A549 (cell line): ENCODE data around the gene SLC48A1. TPM values are rescaled to one million over a fixed set of nuclear protein-coding genes. Genes with fewer than 3 reads are reported as not detected.

Source experiments
- ATAC-seq, 2 experiments: fragments of 200-7000 bp in 1 of 2; fragments of >200 bp in 1 of 2; cut with Nextera tagmentation in 1 of 2; cut with Tn5 transposase in 1 of 2; 3 replicates each; pipeline versions ENCODE4 v1.8.0 to v1.9.1; 2018 to 2020; ENCODE audit warnings: mild to moderate bottlenecking in 1 of 2, moderate library complexity in 1 of 2
- CTCF ChIA-PET: fragments of 300-600 bp; sonication (Branson Sonifier 250); formaldehyde crosslinking; extraction: SDS; loops from one replicate; lab custom pipeline; 2021; ENCODE audit warnings: antibody characterized with exemption, inconsistent platforms; lab: Yijun Ruan, JAX
- POLR2A ChIA-PET: fragments of 350-600 bp; formaldehyde crosslinking; extraction: SDS; loops from one replicate; lab custom pipeline; 2021; ENCODE audit warnings: antibody characterized with exemption, inconsistent platforms; lab: Yijun Ruan, JAX
- DNase-seq, 2 experiments: peaks; one replicate each; pipeline versions ENCODE4 v3.0.0 to v3.0.0-alpha.2; 2011 to 2016; ENCODE audit warnings: low read depth in 1 of 2, low spot score in 1 of 2
- FAIRE-seq: peaks from 2 replicates; lab custom pipeline; 2011; peaks lifted over from hg19 to GRCh38; lab: Jason Lieb, UNC
- H3K27ac ChIP-seq, 2 experiments: fragments of >200 bp; sonication (Bioruptor Twin); formaldehyde crosslinking; 3 replicates each; pipeline ENCODE4 v1.5.1; 2016 to 2017
- H3K4me1 ChIP-seq: fragments of >200 bp; sonication (Bioruptor Twin); formaldehyde crosslinking; 3 replicates; pipeline ENCODE4 v1.6.1; 2016
- H3K4me2 ChIP-seq: fragments of >200 bp; sonication (Bioruptor Twin); formaldehyde crosslinking; 3 replicates; pipeline ENCODE4 v1.6.1; 2016
- H3K4me3 ChIP-seq: fragments of >200 bp; sonication (Bioruptor Twin); formaldehyde crosslinking; 3 replicates; pipeline ENCODE4 v1.5.1; 2016
- H3K9me3 ChIP-seq: fragments of >200 bp; sonication (Bioruptor Twin); formaldehyde crosslinking; 3 replicates; pipeline ENCODE4 v1.6.1; 2016
- EHMT2 ChIP-seq: fragments of 200-600 bp; sonication (generic); IDR thresholded peaks from 2 replicates; pipeline ENCODE4 v1.6.1; 2016; ENCODE audit warnings: antibody characterized with exemption, low read depth, mild to moderate bottlenecking, moderate library complexity
- FOSL2 ChIP-seq, 2 experiments: fragments of 450-650 bp in 1 of 2; fragments of >200 bp in 1 of 2; sonication (Bioruptor Twin) in 1 of 2; formaldehyde crosslinking; IDR thresholded peaks; 2 replicates each; pipeline versions ENCODE4 v1.5.0 to v1.6.1; 2016 to 2020; ENCODE audit warnings: mild to moderate bottlenecking in 1 of 2, moderate library complexity in 1 of 2
- FOXS1 ChIP-seq: fragments of 250-450 bp; sonication (Bioruptor Pico); IDR thresholded peaks from 2 replicates; pipeline ENCODE4 v1.5.0; 2020; ENCODE audit warnings: mild to moderate bottlenecking, moderate library complexity
- GATA3 ChIP-seq: IDR thresholded peaks from 2 replicates; pipeline ENCODE4 v1.6.1; 2012; ENCODE audit warnings: borderline replicate concordance
- HDAC2 ChIP-seq: fragments of 200-600 bp; sonication (generic); IDR thresholded peaks from 2 replicates; pipeline ENCODE4 v1.6.1; 2016
- HOXB13 ChIP-seq: fragments of 250-450 bp; sonication (Bioruptor Pico); IDR thresholded peaks from 2 replicates; pipeline ENCODE4 v1.5.0; 2020; ENCODE audit warnings: low read depth, mild to moderate bottlenecking, moderate library complexity
- PHF8 ChIP-seq: fragments of 200-600 bp; sonication (generic); IDR thresholded peaks from 2 replicates; pipeline ENCODE4 v1.6.1; 2016; ENCODE audit warnings: low read depth, mild to moderate bottlenecking, antibody characterized with exemption, moderate library complexity, borderline replicate concordance
- RNF2 ChIP-seq: fragments of 200-600 bp; sonication (generic); IDR thresholded peaks from 2 replicates; pipeline ENCODE4 v1.6.1; 2016; ENCODE audit warnings: low read depth, mild to moderate bottlenecking, antibody characterized with exemption, moderate library complexity, borderline replicate concordance
- SMC3 ChIP-seq: fragments of >200 bp; sonication (Bioruptor Twin); formaldehyde crosslinking; IDR thresholded peaks from 3 replicates; pipeline ENCODE4 v1.6.1; 2018; ENCODE audit warnings: inconsistent platforms
- SREBF2 ChIP-seq: fragments of 450-650 bp; IDR thresholded peaks from 2 replicates; pipeline ENCODE4 v1.6.1; 2014; ENCODE audit warnings: mild to moderate bottlenecking, moderate library complexity
- ZFP36 ChIP-seq: fragments of 450-650 bp; IDR thresholded peaks from 2 replicates; pipeline ENCODE4 v1.6.1; 2014; ENCODE audit warnings: borderline replicate concordance; ENCODE audit not compliant: partially characterized antibody
- WGBS: methylation state at CpG from one replicate; pipeline ENCODE4 v1.1.6; 2017; ENCODE audit errors: missing lambda C conversion rate; 5-methylcytosine and 5-hydroxymethylcytosine counted together
- polyA plus RNA-seq, 4 experiments: library from polyadenylated mRNA; depleted of rRNA in 3 of 4; stranded (reverse); fragments of >200 nt; fragmentation: RNase III in 1 of 4; extraction: RNeasy Plus Mini Kit Qiagen cat#74134 plus additional on column Dnase treatment in 1 of 4; gene quantifications; 2 replicates in 3 of 4; 3 replicates in 1 of 4; pipeline ENCODE4 v1.2.3, GENCODE V29; 2011 to 2017
- TF ChIP-seq, protein P1 (sequence below): IDR thresholded peaks from 2 replicates; pipeline ENCODE4 v1.6.1; 2012; ENCODE audit warnings: low read depth, borderline replicate concordance
- TF ChIP-seq, protein P2 (sequence below): fragments of 250-450 bp; sonication (Bioruptor Pico); IDR thresholded peaks from 2 replicates; pipeline ENCODE4 v1.5.0; 2021; ENCODE audit warnings: mild to moderate bottlenecking, moderate library complexity, borderline replicate concordance
- TF ChIP-seq, protein P3 (sequence below): IDR thresholded peaks from 2 replicates; pipeline ENCODE4 v1.6.1; 2012
- TF ChIP-seq, protein P4 (sequence below): fragments of 450-650 bp; IDR thresholded peaks from 2 replicates; pipeline ENCODE4 v1.6.1; 2014; ENCODE audit warnings: antibody characterized with exemption
- TF ChIP-seq, protein P5 (sequence below): fragments of 200-600 bp; sonication (generic); IDR thresholded peaks from 2 replicates; pipeline ENCODE4 v1.6.1; 2016; ENCODE audit warnings: antibody characterized with exemption, mild to moderate bottlenecking, moderate library complexity
- TF ChIP-seq, protein P6 (sequence below): fragments of 150-350 bp; IDR thresholded peaks from 2 replicates; pipeline ENCODE4 v1.6.1; 2014; ENCODE audit warnings: low read depth, mild to moderate bottlenecking, low read length
- TF ChIP-seq, protein P7 (sequence below): fragments of 250-450 bp; sonication (Bioruptor Pico); IDR thresholded peaks from 2 replicates; pipeline ENCODE4 v1.5.0; 2020; ENCODE audit warnings: low read depth, mild to moderate bottlenecking, moderate library complexity

Gene SLC48A1
- polyA plus RNA-seq, 2 of the 4 experiments (the other 2 are of a cell fraction) = 25.1 to 32.6 TPM

DNA sequence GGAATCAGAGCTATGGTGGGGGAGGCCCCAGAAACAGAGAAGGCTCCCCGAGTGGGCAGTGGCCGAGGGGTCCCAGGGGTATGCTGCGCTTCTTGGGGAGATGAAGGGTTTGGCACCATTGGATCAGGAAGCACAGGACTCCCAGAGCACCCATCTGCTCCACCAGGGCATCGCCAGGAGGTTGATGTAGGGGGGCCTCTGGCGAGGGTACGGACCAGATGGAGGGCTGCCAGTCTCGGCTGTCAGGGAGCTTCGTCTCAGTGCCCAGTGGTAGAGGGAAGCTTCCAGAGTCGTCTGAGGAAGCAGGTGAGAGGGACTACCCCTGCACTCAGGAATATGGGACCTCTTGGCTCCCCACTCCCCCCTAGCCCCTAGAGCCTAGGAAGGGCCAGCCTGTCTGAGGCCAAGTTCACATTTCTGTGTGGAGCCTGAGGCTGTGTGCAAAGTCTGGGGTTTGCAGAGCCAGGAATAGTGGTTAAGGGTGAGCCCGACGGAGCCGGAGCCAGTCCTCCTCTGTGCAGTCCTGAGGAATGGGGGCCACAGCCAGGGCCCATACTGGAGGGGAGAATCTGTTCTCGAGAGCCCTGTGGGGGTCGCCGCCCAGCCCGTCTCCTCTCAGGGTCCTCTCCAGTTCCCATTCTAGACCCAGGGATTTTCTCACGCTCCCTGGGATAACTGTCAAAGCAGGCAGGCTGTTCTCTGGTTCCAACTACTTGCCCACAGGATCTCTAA, 10.2 kb downstream of the SLC48A1 start:
- no peaks in the 10 kb centered on the region for H3K9me3 ChIP-seq
- FAIRE-seq (no peak), DNase-seq (no peak), ATAC-seq (no peak)
- H3K4me3 ChIP-seq = no peak overlapping the region
- CTCF ChIA-PET = interaction anchor here (1.2 to 59.0 kb wide), 7 partner anchors 10 to 73 kb away, joined by 3 to 1532 read pairs (median 117); partner anchors contain the start of genes ENDOU, RAPGEF3, RPAP3 and SLC48A1
- 90% methylated on average over 17 of the region's 17 CpGs for WGBS
- H3K4me1 ChIP-seq = peaks cover 9% of the 10 kb centered on the region
- POLR2A ChIA-PET = no interaction called here
- H3K27ac ChIP-seq = no peak overlapping the region
- TF ChIP-seq, protein P1, sequence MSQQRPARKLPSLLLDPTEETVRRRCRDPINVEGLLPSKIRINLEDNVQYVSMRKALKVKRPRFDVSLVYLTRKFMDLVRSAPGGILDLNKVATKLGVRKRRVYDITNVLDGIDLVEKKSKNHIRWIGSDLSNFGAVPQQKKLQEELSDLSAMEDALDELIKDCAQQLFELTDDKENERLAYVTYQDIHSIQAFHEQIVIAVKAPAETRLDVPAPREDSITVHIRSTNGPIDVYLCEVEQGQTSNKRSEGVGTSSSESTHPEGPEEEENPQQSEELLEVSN = no peak
- TF ChIP-seq ZFP36 (no peak), SREBF2 (no peak), SMC3 (no peak), HOXB13 (CRISPR knock-in tag) (no peak), EHMT2 (no peak), FOXS1 (CRISPR knock-in tag) (no peak), GATA3 (no peak), PHF8 (no peak), RNF2 (no peak), HDAC2 (no peak), FOSL2 (IDR thresholded peaks at IDR 0.05) (no peak), FOSL2 (CRISPR knock-in tag; IDR thresholded peaks at IDR 0.05) (no peak)
- TF ChIP-seq, protein P2, sequence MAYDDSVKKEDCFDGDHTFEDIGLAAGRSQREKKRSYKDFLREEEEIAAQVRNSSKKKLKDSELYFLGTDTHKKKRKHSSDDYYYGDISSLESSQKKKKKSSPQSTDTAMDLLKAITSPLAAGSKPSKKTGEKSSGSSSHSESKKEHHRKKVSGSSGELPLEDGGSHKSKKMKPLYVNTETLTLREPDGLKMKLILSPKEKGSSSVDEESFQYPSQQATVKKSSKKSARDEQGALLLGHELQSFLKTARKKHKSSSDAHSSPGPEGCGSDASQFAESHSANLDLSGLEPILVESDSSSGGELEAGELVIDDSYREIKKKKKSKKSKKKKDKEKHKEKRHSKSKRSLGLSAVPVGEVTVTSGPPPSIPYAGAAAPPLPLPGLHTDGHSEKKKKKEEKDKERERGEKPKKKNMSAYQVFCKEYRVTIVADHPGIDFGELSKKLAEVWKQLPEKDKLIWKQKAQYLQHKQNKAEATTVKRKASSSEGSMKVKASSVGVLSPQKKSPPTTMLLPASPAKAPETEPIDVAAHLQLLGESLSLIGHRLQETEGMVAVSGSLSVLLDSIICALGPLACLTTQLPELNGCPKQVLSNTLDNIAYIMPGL = no peak
- TF ChIP-seq, protein P3, sequence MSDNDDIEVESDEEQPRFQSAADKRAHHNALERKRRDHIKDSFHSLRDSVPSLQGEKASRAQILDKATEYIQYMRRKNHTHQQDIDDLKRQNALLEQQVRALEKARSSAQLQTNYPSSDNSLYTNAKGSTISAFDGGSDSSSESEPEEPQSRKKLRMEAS = no peak
- TF ChIP-seq, protein P4, sequence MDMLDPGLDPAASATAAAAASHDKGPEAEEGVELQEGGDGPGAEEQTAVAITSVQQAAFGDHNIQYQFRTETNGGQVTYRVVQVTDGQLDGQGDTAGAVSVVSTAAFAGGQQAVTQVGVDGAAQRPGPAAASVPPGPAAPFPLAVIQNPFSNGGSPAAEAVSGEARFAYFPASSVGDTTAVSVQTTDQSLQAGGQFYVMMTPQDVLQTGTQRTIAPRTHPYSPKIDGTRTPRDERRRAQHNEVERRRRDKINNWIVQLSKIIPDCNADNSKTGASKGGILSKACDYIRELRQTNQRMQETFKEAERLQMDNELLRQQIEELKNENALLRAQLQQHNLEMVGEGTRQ = no peak
- TF ChIP-seq, protein P5, sequence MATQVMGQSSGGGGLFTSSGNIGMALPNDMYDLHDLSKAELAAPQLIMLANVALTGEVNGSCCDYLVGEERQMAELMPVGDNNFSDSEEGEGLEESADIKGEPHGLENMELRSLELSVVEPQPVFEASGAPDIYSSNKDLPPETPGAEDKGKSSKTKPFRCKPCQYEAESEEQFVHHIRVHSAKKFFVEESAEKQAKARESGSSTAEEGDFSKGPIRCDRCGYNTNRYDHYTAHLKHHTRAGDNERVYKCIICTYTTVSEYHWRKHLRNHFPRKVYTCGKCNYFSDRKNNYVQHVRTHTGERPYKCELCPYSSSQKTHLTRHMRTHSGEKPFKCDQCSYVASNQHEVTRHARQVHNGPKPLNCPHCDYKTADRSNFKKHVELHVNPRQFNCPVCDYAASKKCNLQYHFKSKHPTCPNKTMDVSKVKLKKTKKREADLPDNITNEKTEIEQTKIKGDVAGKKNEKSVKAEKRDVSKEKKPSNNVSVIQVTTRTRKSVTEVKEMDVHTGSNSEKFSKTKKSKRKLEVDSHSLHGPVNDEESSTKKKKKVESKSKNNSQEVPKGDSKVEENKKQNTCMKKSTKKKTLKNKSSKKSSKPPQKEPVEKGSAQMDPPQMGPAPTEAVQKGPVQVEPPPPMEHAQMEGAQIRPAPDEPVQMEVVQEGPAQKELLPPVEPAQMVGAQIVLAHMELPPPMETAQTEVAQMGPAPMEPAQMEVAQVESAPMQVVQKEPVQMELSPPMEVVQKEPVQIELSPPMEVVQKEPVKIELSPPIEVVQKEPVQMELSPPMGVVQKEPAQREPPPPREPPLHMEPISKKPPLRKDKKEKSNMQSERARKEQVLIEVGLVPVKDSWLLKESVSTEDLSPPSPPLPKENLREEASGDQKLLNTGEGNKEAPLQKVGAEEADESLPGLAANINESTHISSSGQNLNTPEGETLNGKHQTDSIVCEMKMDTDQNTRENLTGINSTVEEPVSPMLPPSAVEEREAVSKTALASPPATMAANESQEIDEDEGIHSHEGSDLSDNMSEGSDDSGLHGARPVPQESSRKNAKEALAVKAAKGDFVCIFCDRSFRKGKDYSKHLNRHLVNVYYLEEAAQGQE = no peak
- TF ChIP-seq, protein P6, sequence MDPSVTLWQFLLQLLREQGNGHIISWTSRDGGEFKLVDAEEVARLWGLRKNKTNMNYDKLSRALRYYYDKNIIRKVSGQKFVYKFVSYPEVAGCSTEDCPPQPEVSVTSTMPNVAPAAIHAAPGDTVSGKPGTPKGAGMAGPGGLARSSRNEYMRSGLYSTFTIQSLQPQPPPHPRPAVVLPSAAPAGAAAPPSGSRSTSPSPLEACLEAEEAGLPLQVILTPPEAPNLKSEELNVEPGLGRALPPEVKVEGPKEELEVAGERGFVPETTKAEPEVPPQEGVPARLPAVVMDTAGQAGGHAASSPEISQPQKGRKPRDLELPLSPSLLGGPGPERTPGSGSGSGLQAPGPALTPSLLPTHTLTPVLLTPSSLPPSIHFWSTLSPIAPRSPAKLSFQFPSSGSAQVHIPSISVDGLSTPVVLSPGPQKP = no peak
- TF ChIP-seq, protein P7, sequence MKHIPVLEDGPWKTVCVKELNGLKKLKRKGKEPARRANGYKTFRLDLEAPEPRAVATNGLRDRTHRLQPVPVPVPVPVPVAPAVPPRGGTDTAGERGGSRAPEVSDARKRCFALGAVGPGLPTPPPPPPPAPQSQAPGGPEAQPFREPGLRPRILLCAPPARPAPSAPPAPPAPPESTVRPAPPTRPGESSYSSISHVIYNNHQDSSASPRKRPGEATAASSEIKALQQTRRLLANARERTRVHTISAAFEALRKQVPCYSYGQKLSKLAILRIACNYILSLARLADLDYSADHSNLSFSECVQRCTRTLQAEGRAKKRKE (CRISPR knock-in tag) = no peak
- H3K4me2 ChIP-seq = no peak overlapping the region
